IPS-15b (cell line): Measurements from ENCODE around the gene MYRF.

Experiments used
- H3K27me3 ChIP-seq: one replicate; pipeline ENCODE4 v1.6.1; 2013; ENCODE audit warnings: low read length; ENCODE audit not compliant: control insufficient read depth, insufficient read depth
- H3K36me3 ChIP-seq: one replicate; pipeline ENCODE4 v1.6.1; 2013; ENCODE audit warnings: low read length; ENCODE audit not compliant: control insufficient read depth, insufficient read depth
- H3K4me1 ChIP-seq: one replicate; pipeline ENCODE4 v1.6.1; 2013; ENCODE audit warnings: mild to moderate bottlenecking, low read length; ENCODE audit not compliant: control insufficient read depth, insufficient read depth
- H3K4me3 ChIP-seq: one replicate; pipeline ENCODE4 v1.5.1; 2013; ENCODE audit warnings: low read depth, low read length
- H3K9ac ChIP-seq: one replicate; pipeline ENCODE4 v1.6.1; 2013; ENCODE audit warnings: low read depth, mild to moderate bottlenecking, low read length
- H3K9me3 ChIP-seq: one replicate; pipeline ENCODE4 v1.6.1; 2013; ENCODE audit warnings: mild to moderate bottlenecking, low read length; ENCODE audit not compliant: control insufficient read depth, insufficient read depth

MYRF gene

DNA sequence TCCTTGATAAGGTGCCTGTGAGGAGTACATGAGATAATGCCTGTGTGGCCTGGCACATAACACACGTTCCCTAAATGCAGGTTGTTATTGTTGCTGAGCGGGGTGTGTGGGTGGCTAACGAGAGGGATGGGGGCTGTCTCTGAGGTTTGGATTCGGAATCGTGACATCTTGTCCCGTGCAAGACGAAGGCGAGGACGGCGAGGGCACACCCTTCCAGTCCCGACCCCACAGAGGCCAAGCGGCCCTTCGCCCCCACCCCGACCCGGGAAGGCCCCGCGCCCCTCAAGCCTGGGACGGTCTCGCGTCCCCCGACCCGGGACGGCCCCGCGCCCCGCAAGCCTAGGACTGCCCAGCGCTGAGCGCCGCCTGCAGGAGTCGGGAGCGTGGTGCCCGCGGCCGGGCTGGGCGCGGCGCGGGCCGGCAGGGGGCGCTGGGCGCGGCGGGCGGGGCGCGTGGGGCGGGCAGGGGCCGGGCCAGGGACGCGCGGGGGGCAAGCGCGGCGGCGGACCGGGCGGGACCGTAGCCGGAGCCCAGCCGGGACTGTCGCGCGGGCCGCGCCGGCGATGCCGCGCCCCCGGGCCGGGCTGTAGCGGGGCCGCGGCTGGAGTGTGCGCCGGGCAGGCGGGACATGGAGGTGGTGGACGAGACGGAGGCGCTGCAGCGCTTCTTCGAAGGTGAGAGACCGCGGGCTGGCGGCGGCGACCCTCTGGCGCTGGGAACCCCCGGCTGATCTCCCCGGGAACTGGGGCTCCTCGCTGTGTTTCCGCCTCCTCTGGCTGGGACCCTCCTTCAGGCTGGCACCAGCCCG lies at the start of gene MYRF:
TSS of gene MYRF (plus strand) at position 520 of the 808 bp plus-strand sequence. CDS start at position 629, 109 bp downstream.
- Histone ChIP-seq H3K27me3 (peaks cover 23% of the 10 kb centered on the region), H3K4me3 (peak within 1 kb of the TSS; percentile 53), H3K9me3 (no peaks in the 10 kb centered on the region), H3K36me3 (no peaks in the 10 kb centered on the region), H3K4me1 (peaks cover 13% of the 10 kb centered on the region), H3K9ac (no peak within 1 kb of the TSS)

DNA sequence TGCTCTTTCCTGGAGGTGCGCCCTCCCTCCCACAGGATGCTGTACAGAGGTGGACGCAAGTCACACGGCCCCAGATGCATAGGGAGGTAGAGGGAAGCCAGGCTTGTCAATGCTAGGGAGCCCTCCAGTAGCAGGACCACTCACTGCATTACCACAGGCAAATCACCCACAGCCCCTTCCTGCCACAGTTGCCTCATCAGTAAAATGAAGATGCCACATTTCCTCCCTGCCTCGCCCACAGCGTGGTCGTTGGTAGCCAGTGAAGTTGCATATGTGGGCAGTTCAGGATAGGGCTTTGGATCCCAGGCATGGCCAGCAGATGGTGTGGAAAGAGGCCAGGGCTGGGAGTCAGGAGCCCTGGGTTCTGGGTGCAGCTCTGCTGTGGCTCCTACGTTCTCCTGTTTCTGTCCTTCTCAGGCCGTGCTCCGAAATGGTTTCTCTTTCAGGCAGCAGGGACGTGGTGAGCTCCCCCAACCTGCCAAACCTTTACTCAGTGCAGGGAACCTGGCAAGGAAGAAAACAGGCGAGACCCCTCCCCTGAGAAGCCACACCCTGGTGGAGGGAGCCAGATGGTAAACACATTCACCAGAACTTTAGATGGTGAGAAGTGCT lies 49.6 kb upstream of the MYRF start:
- Histone ChIP-seq H3K9ac (no peak overlapping the region), H3K4me1 (peaks cover 2% of the 10 kb centered on the region), H3K27me3 (no peaks in the 10 kb centered on the region), H3K4me3 (no peak overlapping the region), H3K36me3 (no peaks in the 10 kb centered on the region), H3K9me3 (no peaks in the 10 kb centered on the region)

DNA sequence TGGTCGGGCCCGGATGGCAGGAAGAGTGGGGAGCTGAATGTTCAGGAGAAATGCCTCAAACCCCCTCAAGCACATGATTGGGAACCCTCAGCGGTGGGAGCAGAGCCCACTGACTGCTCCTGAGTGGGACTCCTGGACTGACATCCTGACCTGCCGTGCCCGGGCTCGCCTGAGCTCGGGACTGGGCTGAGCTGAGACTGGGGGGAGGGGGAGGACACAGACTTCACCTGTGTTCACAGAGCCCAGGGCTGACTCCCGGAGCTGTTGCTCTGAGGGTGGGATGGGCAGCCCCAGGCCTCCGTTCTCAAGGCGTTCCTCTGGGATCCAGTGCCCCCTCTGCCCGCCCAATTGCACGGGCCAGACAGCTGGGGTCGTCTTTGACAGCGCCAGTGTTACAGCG lies 47.6 kb upstream of the MYRF start:
- no peaks in the 10 kb centered on the region for H3K9me3 ChIP-seq
- H3K9ac ChIP-seq: no peak overlapping the region
- no peak overlapping the region for H3K4me3 ChIP-seq
- no peaks in the 10 kb centered on the region for H3K36me3 ChIP-seq
- peaks cover 2% of the 10 kb centered on the region for H3K4me1 ChIP-seq
- H3K27me3 ChIP-seq: no peaks in the 10 kb centered on the region

GRCh38 chr11:61706452-61707400 lies 45.7 kb upstream of the MYRF start:
- Histone ChIP-seq H3K4me3 (no peak overlapping the region), H3K27me3 (no peaks in the 10 kb centered on the region), H3K9ac (no peak overlapping the region), H3K36me3 (no peaks in the 10 kb centered on the region), H3K9me3 (no peaks in the 10 kb centered on the region), H3K4me1 (peaks cover 2% of the 10 kb centered on the region)

GRCh38 chr11:61707574-61707973 lies 44.9 kb upstream of the MYRF start:
- Histone ChIP-seq H3K36me3 (no peaks in the 10 kb centered on the region), H3K27me3 (no peaks in the 10 kb centered on the region), H3K4me1 (peaks cover 2% of the 10 kb centered on the region), H3K4me3 (no peak overlapping the region), H3K9me3 (no peaks in the 10 kb centered on the region), H3K9ac (no peak overlapping the region)

DNA sequence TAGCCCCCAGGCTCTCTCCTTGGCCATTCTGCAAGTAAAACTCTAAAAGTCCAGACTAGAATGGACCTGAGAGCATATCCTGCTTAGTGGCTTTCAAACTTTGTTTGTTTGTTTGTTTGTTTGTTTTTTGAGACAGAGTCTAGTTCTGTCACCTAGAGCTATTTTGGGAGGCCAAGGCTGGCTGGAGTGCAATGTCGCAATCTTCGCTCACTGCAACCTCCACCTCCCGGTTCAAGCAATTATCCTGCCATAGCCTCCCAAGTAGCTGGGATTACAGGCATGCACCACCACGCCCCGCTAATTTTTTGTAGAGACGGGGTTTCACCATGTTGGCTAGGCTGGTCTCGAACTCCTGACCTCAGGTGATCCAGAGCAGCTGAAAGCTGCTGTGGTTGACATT lies 43.3 kb upstream of the MYRF start:
- H3K4me3 ChIP-seq: no peak overlapping the region
- peaks cover 2% of the 10 kb centered on the region for H3K4me1 ChIP-seq
- no peaks in the 10 kb centered on the region for H3K9me3 ChIP-seq
- no peaks in the 10 kb centered on the region for H3K36me3 ChIP-seq
- H3K27me3 ChIP-seq: no peaks in the 10 kb centered on the region
- H3K9ac ChIP-seq: no peak overlapping the region

GRCh38 chr11:61709572-61709971 lies 42.9 kb upstream of the MYRF start:
- H3K9me3 ChIP-seq: no peaks in the 10 kb centered on the region
- H3K4me1 ChIP-seq: peaks cover 2% of the 10 kb centered on the region
- H3K4me3 ChIP-seq: no peak overlapping the region
- no peaks in the 10 kb centered on the region for H3K27me3 ChIP-seq
- no peaks in the 10 kb centered on the region for H3K36me3 ChIP-seq
- H3K9ac ChIP-seq: no peak overlapping the region

GRCh38 chr11:61710019-61710418 lies 42.4 kb upstream of the MYRF start:
- no peaks in the 10 kb centered on the region for H3K9me3 ChIP-seq
- H3K4me1 ChIP-seq: peaks cover 2% of the 10 kb centered on the region
- H3K27me3 ChIP-seq: no peaks in the 10 kb centered on the region

DNA sequence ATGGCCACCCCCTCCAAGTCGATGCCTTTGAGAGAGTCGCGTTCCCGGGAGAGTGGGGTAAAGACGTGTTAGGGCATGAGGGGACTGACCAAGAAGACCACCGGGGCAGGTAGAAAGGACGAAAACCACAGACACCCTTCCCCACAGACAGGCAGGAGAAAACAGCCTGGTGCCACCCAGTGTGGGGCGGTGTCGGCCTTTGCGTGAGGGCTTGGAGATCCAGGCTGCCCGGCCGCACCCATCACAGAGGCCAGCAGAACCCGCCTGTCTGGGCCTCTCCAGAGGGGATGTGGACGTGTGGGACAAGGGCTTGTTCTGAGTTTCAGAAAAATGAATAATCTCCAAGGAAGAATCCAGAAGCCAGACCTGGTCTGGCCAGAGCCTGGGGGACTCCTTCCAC lies 41.4 kb upstream of the MYRF start:
- H3K4me1 ChIP-seq: peaks cover 2% of the 10 kb centered on the region
- H3K9ac ChIP-seq: no peak overlapping the region
- no peak overlapping the region for H3K4me3 ChIP-seq
- no peaks in the 10 kb centered on the region for H3K36me3 ChIP-seq
- H3K27me3 ChIP-seq: no peaks in the 10 kb centered on the region
- H3K9me3 ChIP-seq: no peaks in the 10 kb centered on the region

More at GRCh38 chr11:61710019-61710418, 42.4 kb upstream of the MYRF start:
- Histone ChIP-seq H3K36me3 (no peaks in the 10 kb centered on the region), H3K9ac (no peak overlapping the region), H3K4me3 (no peak overlapping the region)

- no peak overlapping the region for H3K9ac ChIP-seq
- peaks cover 2% of the 10 kb centered on the region for H3K4me1 ChIP-seq
- H3K27me3 ChIP-seq: no peaks in the 10 kb centered on the region
- H3K9me3 ChIP-seq: no peaks in the 10 kb centered on the region
- H3K4me3 ChIP-seq: no peak overlapping the region
- H3K36me3 ChIP-seq: no peaks in the 10 kb centered on the region
Measured at GRCh38 chr11:61711498-61711897, 40.9 kb upstream of the MYRF start.

DNA sequence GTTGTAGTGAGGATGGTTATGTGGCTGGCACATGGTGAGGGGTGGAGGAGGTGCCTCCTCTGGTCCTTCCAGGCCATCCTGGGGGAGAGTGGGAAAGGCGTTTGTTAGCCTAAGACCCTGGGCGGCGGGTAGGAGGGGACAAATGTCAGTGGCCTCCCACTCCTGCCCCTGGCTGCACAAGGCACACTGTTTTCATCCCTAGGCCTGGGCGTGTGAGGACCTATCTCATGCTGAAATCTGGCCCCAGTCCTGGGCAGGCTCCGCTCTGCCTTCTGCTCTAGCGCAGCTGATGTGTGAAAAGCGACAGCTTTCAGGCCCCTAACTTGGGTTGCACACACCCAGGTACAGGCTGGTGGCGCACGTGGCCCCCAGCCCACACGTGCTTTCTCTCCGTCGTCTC lies 40.1 kb upstream of the MYRF start:
- H3K27me3 ChIP-seq: no peaks in the 10 kb centered on the region
- no peak overlapping the region for H3K4me3 ChIP-seq
- peaks cover 2% of the 10 kb centered on the region for H3K4me1 ChIP-seq
- H3K36me3 ChIP-seq: no peaks in the 10 kb centered on the region
- H3K9me3 ChIP-seq: no peaks in the 10 kb centered on the region
- no peak overlapping the region for H3K9ac ChIP-seq
